ENCODE measurements around the gene FBXO24. TPM values are rescaled to one million over a fixed set of nuclear protein-coding genes. Genes with fewer than 3 reads are reported as not detected.
A peak's percentile ranks its signal among the peaks of the same experiment; 100 is the strongest.

FBXO24 gene
- total RNA-seq, 2 experiments from 2014 or later: 1.3 to 1.5 TPM

- H3K9me3 Mint-ChIP-seq: no peaks in the 10 kb centered on the region
- POLR2A ChIA-PET: no interaction called here
- no peaks in the 10 kb centered on the region for H3K36me3 Mint-ChIP-seq (ENCODE audit: low read depth)
- CTCF ChIA-PET: interaction anchor here (1.0 to 1.2 kb wide), 2 partner anchors 8 to 12 kb away, joined by 3 to 4 read pairs; no protein-coding TSS in a partner anchor
- DNase-seq: no peak
- no peak overlapping the region for H3K27ac Mint-ChIP-seq
- H3K4me3 Mint-ChIP-seq: no peak overlapping the region
- no peaks in the 10 kb centered on the region for H3K4me1 Mint-ChIP-seq
- H3K27me3 Mint-ChIP-seq: no peaks in the 10 kb centered on the region
Observed at GRCh38 chr7:100641860-100642533, 55.9 kb downstream of the FBXO24 start.

- H3K9me3 Mint-ChIP-seq: no peaks in the 10 kb centered on the region
- no peak overlapping the region for H3K4me3 Mint-ChIP-seq
- no peaks in the 10 kb centered on the region for H3K36me3 Mint-ChIP-seq (ENCODE audit: low read depth)
- H3K27me3 Mint-ChIP-seq: no peaks in the 10 kb centered on the region
- peak; percentile 34 for DNase-seq
- ChIA-PET POLR2A (no interaction called here), CTCF (interaction anchor here (1.0 to 1.2 kb wide), 2 partner anchors 8 to 12 kb away, joined by 3 to 4 read pairs; no protein-coding TSS in a partner anchor)
- H3K4me1 Mint-ChIP-seq: no peaks in the 10 kb centered on the region
- H3K27ac Mint-ChIP-seq: no peak overlapping the region
Observed at GRCh38 chr7:100642534-100642907, 56.4 kb downstream of the FBXO24 start.

- Mint-ChIP-seq H3K27ac (no peak overlapping the region), H3K36me3 (ENCODE audit: low read depth) (peaks cover 3% of the 10 kb centered on the region), H3K4me3 (no peak overlapping the region), H3K27me3 (peaks cover 14% of the 10 kb centered on the region), H3K4me1 (peaks cover 2% of the 10 kb centered on the region), H3K9me3 (no peaks in the 10 kb centered on the region)
- CTCF ChIA-PET: interaction anchor here (1.0 to 1.4 kb wide), 2 partner anchors 12 to 17 kb away, joined by 3 to 4 read pairs; no protein-coding TSS in a partner anchor
- POLR2A ChIA-PET: no interaction called here
- no peak for DNase-seq
Observed at GRCh38 chr7:100649826-100650565, 63.9 kb downstream of the FBXO24 start.

Other genes with a start within 250 kb of the FBXO24 start
- gene PILRB, start 228.2 kb upstream of the FBXO24 start, total RNA-seq: 10 to 100 TPM; 50.6 to 56.2 TPM
- gene PILRA, start 212.8 kb upstream of the FBXO24 start, total RNA-seq: 1 to 10 TPM; 1.8 to 2.7 TPM
- gene ZCWPW1, start 157.6 kb upstream of the FBXO24 start, total RNA-seq: 1 to 10 TPM; 2.4 to 2.7 TPM
- 10 to 100 TPM; 49.1 to 50.5 TPM for gene MEPCE, start 156.5 kb upstream of the FBXO24 start, total RNA-seq
- 10 to 100 TPM; 67.9 to 77.9 TPM for gene PPP1R35, start 149.8 kb upstream of the FBXO24 start, total RNA-seq
- gene SPACDR, start 122.1 kb upstream of the FBXO24 start, total RNA-seq: 1 to 10 TPM; 3.0 to 4.1 TPM
- 100 to 1,000 TPM; 113 to 128 TPM for gene TSC22D4, start 107.1 kb upstream of the FBXO24 start, total RNA-seq
- gene NYAP1, start 102.4 kb upstream of the FBXO24 start, total RNA-seq: under 1 TPM; 0.23 to 0.32 TPM
- gene AGFG2, start 47.1 kb upstream of the FBXO24 start, total RNA-seq: 10 to 100 TPM; 43.0 to 45.3 TPM
- gene SAP25, start 12.4 kb upstream of the FBXO24 start, total RNA-seq: 10 to 100 TPM; 34.6 to 36.1 TPM
- gene LRCH4, start 199 bp upstream of the FBXO24 start, total RNA-seq: 100 to 1,000 TPM; 189 to 217 TPM
- gene PCOLCE, start 16.0 kb downstream of the FBXO24 start, total RNA-seq: 10 to 100 TPM; 17.3 to 18.3 TPM
- gene MOSPD3, start 26.2 kb downstream of the FBXO24 start, total RNA-seq: 10 to 100 TPM; 59.7 to 66.7 TPM
- gene TFR2, start 55.2 kb downstream of the FBXO24 start, total RNA-seq: 1 to 10 TPM; 7.3 to 9.8 TPM
- not detected for gene ACTL6B, start 70.1 kb downstream of the FBXO24 start, total RNA-seq
- gene GNB2, start 87.4 kb downstream of the FBXO24 start, total RNA-seq: 100 to 1,000 TPM; 238 to 249 TPM
- gene GIGYF1, start 107.9 kb downstream of the FBXO24 start, total RNA-seq: 10 to 100 TPM; 48.7 to 55.5 TPM
- 10 to 100 TPM; 39.9 to 40.5 TPM for gene POP7, start 119.8 kb downstream of the FBXO24 start, total RNA-seq
- gene EPO, start 134.1 kb downstream of the FBXO24 start, total RNA-seq: not detected
- not detected for gene ZAN, start 147.3 kb downstream of the FBXO24 start, total RNA-seq
- 1 to 10 TPM; 1.6 to 2.1 TPM for gene EPHB4, start 241.2 kb downstream of the FBXO24 start, total RNA-seq

Measured in activated CD4-positive, alpha-beta T cell treated with anti-CD3 and anti-CD28 coated beads, Interleukin-2, amount 10 ng/mL, durations not matched to agents 7 days and 5 days (primary cell).